ENCODE data around the gene C5AR1. TPM values are rescaled to one million over a fixed set of nuclear protein-coding genes. Genes with fewer than 3 reads are reported as not detected.
"Not testable (repeated sequence)": the region's sequence is repeated elsewhere in the genome, so short reads cannot be mapped to it uniquely, and the experiment has no call there.

C5AR1 gene
- total RNA-seq, 4 donors from 2014 or later = 1.2 to 2.4 (median 1.5) TPM

- TF ChIP-seq EP300 (IDR thresholded peaks at IDR 0.05) (no peak), POLR2A (IDR thresholded peaks at IDR 0.05) (no peak), POLR2AphosphoS5 (IDR thresholded peaks at IDR 0.05) (no peak), CTCF (IDR thresholded peaks at IDR 0.05) (no peak)
- DNase-seq (ENCODE audit: low spot score in 2 of 2) = no peak
Measured at GRCh38 chr19:47339196-47339880, 29.7 kb downstream of the C5AR1 start.

GRCh38 chr19:47340477-47341208 lies 31.0 kb downstream of the C5AR1 start:
- Histone ChIP-seq H3K9me3 (no peaks in the 10 kb centered on the region), H3K27me3 (no peaks in the 10 kb centered on the region), H3K4me1 (peaks cover 10% of the 10 kb centered on the region), H3K36me3 (peaks cover 7% of the 10 kb centered on the region), H3K27ac (no peak overlapping the region), H3K4me3 (no peak overlapping the region)
- WGBS = 95% methylated on average over 10 of the region's 29 CpGs
- no peak for DNase-seq (ENCODE audit: low spot score in 2 of 2)
- no peak for TF ChIP-seq POLR2A (IDR thresholded peaks at IDR 0.05)
- no peak for TF ChIP-seq POLR2AphosphoS5 (IDR thresholded peaks at IDR 0.05)
- TF ChIP-seq EP300 (IDR thresholded peaks at IDR 0.05) = no peak
- no peak for TF ChIP-seq CTCF (IDR thresholded peaks at IDR 0.05)

More at GRCh38 chr19:47339196-47339880, 29.7 kb downstream of the C5AR1 start:
- 83% methylated on average over 10 of the region's 10 CpGs for WGBS
- peaks cover 7% of the 10 kb centered on the region for H3K36me3 ChIP-seq
- no peak overlapping the region for H3K4me3 ChIP-seq
- H3K27me3 ChIP-seq = no peaks in the 10 kb centered on the region
- H3K27ac ChIP-seq = no peak overlapping the region
- peaks cover 15% of the 10 kb centered on the region for H3K4me1 ChIP-seq
- H3K9me3 ChIP-seq = no peaks in the 10 kb centered on the region

GRCh38 chr19:47341734-47342133 lies 32.1 kb downstream of the C5AR1 start:
- no peak overlapping the region for H3K27ac ChIP-seq
- no peaks in the 10 kb centered on the region for H3K9me3 ChIP-seq
- TF ChIP-seq CTCF (IDR thresholded peaks at IDR 0.05) = no peak
- TF ChIP-seq POLR2A (IDR thresholded peaks at IDR 0.05) = no peak
- no peak for TF ChIP-seq POLR2AphosphoS5 (IDR thresholded peaks at IDR 0.05)
- TF ChIP-seq EP300 (IDR thresholded peaks at IDR 0.05) = no peak
- H3K4me3 ChIP-seq = no peak overlapping the region
- H3K36me3 ChIP-seq = peaks cover 7% of the 10 kb centered on the region
- no peaks in the 10 kb centered on the region for H3K27me3 ChIP-seq
- WGBS = 93% methylated on average over 4 of the region's 4 CpGs
- DNase-seq (ENCODE audit: low spot score in 2 of 2) = no peak
- H3K4me1 ChIP-seq = peaks cover 6% of the 10 kb centered on the region

GRCh38 chr19:47343194-47343802 lies 33.6 kb downstream of the C5AR1 start:
- Histone ChIP-seq H3K36me3 (peaks cover 7% of the 10 kb centered on the region), H3K4me1 (no peaks in the 10 kb centered on the region), H3K27ac (no peak overlapping the region), H3K27me3 (no peaks in the 10 kb centered on the region), H3K4me3 (no peak overlapping the region), H3K9me3 (no peaks in the 10 kb centered on the region)
- WGBS = 89% methylated on average over 11 of the region's 11 CpGs
- no peak for DNase-seq (ENCODE audit: low spot score in 2 of 2)
- TF ChIP-seq EP300 (IDR thresholded peaks at IDR 0.05) = no peak
- TF ChIP-seq POLR2A (IDR thresholded peaks at IDR 0.05) = no peak
- no peak for TF ChIP-seq CTCF (IDR thresholded peaks at IDR 0.05)
- no peak for TF ChIP-seq POLR2AphosphoS5 (IDR thresholded peaks at IDR 0.05)

GRCh38 chr19:47344425-47344824 lies 34.8 kb downstream of the C5AR1 start:
- H3K36me3 ChIP-seq = peaks cover 7% of the 10 kb centered on the region
- H3K27ac ChIP-seq = no peak overlapping the region
- peaks cover 5% of the 10 kb centered on the region for H3K4me1 ChIP-seq
- TF ChIP-seq CTCF (IDR thresholded peaks at IDR 0.05) = no peak
- no peak for TF ChIP-seq EP300 (IDR thresholded peaks at IDR 0.05)
- TF ChIP-seq POLR2AphosphoS5 (IDR thresholded peaks at IDR 0.05) = no peak
- no peak for TF ChIP-seq POLR2A (IDR thresholded peaks at IDR 0.05)
- no peaks in the 10 kb centered on the region for H3K9me3 ChIP-seq
- H3K27me3 ChIP-seq = no peaks in the 10 kb centered on the region
- DNase-seq (ENCODE audit: low spot score in 2 of 2) = no peak
- WGBS = 77% methylated on average over 1 of the region's 1 CpG
- no peak overlapping the region for H3K4me3 ChIP-seq

GRCh38 chr19:47346024-47346423 lies 36.4 kb downstream of the C5AR1 start:
- not testable (repeated sequence) for H3K4me3 ChIP-seq; DNase-seq (ENCODE audit: low spot score in 2 of 2); H3K27ac ChIP-seq; H3K36me3 ChIP-seq; H3K9me3 ChIP-seq; H3K27me3 ChIP-seq
- H3K4me1 ChIP-seq = peaks cover 17% of the 10 kb centered on the region
- 90% methylated on average over 6 of the region's 6 CpGs for WGBS

All from suprapubic skin (tissue), 4 donors.